CD1c-positive myeloid dendritic cell (primary cell): ENCODE measurements around the gene S1PR5.
"Not testable (repeated sequence)": the region's sequence is repeated elsewhere in the genome, so short reads cannot be mapped to it uniquely, and the experiment has no call there.

Source experiments
- DNase-seq: peaks from one replicate; pipeline ENCODE4 v3.0.0-alpha.2; 2016; ENCODE audit errors: extremely low spot score

S1PR5 gene

DNA sequence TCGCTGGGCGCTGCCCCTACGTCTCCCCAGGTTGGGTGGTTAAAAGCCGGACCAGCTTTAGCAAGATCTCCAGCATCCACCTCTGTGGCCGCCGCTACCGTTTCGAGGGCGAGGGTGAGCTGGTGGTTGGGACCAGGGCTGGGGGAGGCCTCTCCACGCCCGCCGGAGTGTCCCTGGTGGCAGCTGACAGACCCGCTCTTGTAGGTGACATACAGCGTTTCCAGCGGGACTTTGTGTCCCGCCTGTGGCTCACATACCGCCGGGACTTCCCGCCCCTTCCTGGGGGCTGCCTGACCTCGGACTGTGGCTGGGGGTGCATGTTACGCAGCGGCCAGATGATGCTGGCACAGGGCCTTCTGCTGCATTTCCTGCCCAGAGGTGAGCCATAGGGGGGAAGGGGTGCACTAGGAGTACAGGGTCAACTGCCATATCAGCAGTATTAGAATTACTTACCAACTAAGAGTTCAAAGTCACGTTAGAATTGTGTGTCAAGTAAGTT is 27.6 kb upstream of the S1PR5 start:
- no peak for DNase-seq

DNA sequence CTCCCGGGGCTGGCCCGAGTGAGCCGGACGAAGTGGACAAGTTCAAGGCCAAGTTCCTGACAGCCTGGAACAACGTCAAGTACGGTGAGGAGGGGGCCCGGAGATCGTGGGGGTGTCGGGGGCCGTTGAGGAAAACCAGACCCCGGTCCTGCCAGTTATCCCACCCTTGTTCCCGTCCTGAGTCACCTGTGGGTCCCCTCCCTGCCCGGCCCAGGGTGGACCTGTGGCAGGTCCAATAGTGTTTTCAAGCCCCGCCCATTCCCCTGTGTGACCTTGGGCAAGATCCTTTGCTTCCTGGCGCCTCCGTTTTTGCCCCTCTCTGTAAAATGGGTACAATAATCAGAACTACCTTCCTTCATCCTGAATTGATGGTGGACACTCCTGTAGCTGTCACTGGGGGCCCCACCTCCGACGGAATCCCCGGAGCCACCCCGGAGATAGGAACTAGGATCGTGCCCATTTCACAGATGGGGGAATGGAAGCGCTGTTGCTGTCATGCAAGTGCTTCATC is 27.1 kb upstream of the S1PR5 start:
- no peak for DNase-seq

DNA sequence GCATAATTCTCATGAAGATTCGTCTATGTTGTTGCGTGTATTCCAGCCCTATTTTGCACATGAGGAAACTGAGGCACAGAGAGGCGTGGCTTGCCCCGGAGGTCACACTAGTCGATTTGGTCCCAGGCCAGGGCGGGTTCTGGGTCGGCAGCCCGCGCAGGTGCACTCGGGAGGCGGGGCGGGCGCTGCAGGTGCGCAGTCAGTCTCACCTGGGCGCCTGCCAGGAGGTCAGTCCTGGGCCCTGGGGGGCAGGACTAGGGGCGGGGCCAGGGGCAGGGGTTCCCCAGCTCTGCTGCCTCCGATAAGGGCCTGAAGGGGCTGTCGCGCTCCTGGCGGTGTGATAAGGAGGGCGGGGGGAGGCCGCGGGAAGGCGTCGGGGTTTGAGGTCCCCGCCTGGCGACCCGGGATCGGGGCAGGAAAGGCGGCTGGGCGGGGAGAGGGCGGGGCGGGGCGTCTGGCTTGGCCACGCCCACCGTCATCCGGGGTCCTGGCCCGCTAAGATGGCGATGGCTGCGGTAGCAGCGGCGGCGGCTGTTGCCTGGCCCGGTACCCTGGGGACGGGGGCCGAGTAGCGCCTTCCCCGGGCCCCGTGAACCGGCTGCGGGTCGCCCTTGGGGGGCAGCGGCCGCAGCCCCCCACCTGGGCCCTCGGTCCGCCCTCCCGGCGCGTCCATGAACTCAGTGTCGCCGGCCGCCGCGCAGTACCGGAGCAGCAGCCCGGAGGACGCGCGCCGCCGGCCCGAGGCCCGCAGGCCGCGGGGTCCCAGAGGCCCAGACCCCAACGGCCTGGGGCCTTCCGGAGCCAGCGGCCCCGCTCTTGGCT is 26.4 kb upstream of the S1PR5 start, which contains the start of gene ATG4D:
TSS of gene ATG4D (plus strand) at position 485 of the 822 bp plus-strand sequence. CDS start at position 672, 187 bp downstream.
- DNase-seq = peak; percentile 84

DNA sequence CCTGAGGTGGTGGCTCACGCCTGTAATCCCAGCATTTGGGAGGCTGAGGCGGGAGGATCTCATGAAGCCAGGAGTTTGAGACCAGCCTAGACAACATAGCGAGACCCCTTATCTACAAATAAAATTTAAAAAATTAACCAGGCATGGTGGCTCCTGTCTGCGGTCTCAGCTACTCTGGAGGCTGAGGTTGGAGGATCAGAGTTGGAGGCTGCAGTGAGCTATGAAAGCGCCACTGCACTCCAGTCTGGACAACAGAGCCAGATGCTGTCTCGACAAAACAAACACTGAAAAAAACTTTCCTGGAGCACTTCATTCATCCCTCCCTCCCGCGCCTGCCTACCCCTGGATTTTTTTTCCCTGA is 25.8 kb upstream of the S1PR5 start:
- no peak for DNase-seq

DNA sequence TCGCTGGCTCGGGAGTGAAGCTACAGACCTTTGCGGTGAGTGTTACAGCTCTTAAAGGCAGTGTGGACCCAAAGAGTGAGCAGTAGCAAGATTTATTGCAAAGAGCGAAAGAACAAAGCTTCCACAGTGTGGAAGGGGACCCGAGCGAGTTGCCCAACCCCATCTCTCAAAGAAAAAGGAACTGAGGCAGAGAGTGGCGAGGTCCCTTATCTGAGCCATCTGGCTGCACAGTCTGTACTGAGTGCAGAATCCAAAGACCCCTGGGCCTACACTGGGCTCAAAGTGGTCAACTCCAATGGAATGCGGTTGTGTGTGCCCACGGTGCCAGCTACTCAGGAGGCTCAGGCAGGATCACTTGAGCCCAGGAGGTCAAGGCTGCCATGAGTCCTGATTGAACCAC is 21.8 kb upstream of the S1PR5 start:
- peak; percentile 46 for DNase-seq

DNA sequence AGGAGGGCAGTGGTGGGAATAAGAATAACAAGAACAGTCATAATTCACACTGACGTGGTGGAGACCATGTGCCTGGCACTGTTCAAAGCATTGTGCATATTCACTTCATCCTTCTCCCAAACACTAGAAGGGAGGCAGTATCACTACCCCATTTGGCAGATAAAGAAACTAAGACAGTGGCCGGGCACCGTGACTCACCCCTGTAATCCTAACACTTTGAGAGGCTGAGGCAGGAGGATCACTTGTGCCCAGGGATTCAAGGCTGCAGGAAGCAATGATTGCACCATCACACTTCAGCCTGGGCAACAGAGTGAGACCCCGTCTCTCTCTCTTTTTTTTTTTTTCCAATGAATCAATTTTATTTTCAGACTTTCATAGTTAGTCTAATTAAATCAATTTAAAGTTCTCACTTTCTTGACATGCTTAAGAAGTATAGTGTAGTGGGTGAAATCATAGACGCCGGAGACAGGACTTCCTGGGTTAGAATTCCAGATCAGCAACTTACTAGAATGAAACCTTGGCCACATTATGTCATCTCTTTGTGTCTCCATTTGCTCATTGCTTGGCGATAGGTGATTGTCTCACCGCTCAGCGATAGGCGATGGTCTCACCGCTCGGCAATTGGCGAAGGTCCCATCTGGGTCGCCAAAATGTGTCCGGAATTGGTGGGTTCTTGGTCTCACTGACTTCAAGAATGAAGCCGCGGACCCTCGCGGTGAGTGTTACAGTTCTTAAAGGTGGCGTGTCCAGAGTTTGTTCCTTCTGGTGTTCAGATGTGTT is 21.1 kb upstream of the S1PR5 start:
- peak; percentile 55 for DNase-seq

DNA sequence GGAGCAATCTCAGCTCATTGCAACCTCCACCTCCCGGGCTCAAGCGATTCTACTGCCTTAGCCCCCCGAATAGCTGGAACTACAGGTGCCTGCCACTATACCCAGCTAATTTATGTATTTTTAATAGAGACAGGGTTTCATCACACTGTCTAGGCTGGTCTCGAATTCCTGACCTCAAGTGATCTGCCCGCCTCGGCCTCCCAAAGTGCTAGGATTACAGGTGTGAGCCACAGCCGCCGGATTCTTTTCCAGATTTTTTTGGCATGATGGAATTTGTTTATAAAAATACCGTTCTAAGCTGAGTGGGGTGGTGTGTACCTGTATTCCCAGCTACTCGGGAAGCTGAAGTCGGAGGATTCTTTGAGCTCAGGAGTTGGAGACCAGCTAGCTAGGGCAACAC is 20.4 kb upstream of the S1PR5 start:
- DNase-seq = no peak

DNA sequence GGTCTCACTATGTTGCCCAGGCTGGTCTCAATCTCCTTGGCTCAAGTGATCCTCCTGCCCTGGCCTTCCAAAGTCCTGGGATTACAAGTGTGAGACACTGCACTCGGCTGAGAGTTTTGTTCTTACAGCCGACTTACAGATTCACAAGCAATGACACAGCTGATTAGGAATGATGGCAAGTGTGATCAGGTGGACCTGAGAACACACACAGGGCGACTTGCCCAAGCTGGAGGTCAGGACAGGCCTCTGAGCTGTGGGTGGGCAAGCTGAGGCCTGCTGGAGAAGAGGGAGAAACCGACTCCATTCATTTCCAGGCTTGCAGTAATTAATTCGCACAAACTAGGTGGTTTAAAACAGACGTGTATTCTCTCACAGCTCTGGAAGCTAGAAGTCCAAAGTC is 18.4 kb upstream of the S1PR5 start:
- no peak for DNase-seq

DNA sequence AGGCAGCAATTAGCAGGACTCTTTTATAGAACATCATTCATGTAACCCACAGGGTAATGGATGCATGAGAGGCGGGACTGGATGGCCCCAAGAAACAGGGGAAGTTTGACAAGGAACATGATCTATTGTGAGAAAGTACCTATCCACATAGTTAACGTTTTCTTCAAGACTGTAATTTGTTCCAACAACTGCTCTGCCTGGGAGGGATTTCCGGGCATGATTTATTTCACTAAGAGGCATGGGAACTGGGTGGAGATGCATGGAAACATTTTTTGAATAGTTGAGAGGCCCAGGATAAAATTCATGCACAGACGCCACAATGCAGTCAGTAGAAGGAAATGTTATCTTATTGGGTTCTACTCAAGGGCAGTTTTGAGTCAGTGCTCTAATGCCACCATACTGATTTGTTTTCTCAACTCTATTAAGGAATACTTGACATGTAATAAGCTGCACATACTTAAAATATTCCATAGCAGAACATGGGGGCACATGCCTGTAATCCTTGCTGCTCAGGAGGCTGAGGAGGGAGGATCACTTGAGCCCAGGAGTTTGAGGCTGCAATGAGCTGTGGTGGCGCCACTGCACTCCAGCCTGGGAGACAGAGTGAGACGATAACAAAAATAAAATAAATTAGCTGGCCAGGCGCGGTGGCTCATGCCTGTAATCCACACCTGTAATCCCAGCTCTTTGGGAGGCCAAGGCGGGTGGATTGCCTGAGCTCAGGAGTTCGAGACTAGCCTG is 16.6 kb upstream of the S1PR5 start:
- DNase-seq = no peak

DNA sequence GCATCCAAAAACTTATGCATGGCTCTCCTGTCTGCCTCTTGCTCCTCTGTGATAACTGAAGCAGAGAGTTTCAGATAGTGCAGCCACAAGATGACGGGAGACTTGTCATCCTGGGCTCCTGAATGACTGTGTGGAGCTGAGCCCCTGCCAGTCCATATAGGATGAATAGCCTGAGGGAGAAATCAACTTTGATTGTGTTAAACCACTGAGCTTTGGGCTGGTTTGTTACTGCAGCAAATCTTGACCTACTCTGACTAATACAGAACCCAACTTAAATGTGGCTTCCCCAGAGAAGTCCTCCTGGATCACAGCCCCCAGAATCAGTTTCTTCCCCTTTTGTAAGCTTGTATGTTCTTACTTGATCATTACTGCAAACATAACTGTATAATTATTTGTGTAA is 15.2 kb upstream of the S1PR5 start:
- no peak for DNase-seq

DNA sequence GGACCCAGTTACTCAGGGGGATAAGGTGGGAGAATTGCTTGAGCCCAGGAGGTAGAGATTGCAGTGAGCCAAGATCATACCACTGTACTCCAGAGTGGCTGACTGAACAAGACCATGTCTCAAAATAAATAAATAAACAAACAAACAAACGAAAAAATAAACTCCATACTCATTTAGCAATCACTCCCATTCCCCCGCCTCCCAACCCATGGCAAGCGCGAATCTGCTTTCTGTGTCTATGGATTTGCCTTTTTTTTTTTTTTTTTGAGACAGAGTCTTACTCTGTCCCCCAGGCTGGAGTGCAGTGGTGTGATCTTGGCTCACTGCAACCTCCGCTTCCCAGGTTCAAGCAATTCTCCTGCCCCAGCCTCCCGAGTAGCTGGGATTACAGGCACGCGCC is 9.6 kb upstream of the S1PR5 start:
- DNase-seq = not testable (repeated sequence)

DNA sequence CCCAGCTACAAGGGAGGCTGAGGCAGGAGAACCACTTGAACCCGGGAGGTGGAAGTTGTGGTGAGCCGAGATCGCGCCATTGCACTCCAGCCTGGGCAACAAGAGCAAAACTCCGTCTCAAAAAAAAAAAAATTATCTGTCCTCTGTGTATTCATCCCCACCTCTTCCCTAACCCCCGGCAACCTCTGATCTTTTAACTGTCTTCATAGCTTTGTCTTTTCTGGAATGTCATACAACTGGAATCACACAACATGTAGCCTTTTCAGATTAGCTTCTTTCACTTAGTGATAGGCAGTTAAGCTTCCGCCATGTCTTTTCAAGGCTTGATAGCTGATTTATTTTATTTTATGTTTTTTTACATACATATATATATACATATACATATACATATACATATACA is 8.4 kb upstream of the S1PR5 start:
- no peak for DNase-seq

DNA sequence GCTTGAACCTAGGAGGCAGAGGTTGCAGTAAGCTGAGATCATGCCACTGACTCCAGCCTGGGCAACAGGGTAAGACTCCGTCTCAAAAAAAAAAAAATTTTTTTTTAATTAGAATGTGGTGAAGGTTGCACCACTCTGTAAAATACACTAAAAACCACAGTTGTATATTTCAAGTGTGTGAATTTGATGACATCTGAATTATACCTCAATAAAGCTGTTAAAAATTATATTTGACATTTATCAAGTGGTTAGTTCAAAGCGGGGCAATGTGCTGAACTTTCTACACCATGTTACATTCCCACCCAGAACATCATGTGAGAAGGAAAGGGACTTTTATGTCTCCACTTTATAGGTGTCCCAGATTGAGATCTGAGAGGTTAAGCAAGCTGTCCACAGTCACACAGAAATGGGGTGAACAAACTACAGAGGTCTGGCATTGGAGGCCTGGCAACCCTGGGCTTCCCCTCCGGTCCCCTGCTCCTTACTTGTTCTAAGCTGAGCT is 5.9 kb upstream of the S1PR5 start:
- no peak for DNase-seq

DNA sequence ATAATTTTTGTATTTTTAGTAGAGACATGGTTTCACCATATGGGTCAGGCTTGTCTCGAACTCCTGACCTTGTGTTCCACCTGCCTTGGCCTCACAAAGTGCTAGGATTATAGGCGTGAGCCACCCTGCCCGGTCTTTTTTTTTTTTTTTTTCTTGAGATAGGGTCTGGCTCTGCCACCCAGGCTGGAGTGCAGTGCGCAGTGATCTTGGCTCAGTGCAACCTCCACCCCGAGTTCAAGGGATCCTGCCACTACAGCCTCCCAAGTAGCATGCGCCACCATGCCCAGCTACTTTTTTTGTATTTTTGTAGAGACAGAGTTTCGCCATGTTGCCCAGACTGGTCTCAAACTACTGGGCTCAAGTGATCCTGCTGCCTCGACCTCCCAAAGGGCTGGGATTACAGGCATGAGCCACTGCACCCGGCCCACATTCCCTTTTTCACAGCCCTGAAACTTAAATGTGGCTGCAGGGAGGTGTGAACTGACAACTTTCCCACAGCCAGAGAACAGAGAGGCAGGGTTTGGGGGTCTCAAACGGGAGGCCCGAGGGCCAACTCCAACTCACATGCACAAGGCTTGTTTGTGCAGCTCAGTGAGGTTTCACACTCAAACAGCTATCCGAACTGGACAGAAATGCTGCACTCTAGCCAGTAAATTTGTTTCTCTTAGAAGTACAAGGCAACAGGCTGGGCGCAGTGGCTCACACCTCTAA is 4.4 kb upstream of the S1PR5 start:
- DNase-seq = no peak

DNA sequence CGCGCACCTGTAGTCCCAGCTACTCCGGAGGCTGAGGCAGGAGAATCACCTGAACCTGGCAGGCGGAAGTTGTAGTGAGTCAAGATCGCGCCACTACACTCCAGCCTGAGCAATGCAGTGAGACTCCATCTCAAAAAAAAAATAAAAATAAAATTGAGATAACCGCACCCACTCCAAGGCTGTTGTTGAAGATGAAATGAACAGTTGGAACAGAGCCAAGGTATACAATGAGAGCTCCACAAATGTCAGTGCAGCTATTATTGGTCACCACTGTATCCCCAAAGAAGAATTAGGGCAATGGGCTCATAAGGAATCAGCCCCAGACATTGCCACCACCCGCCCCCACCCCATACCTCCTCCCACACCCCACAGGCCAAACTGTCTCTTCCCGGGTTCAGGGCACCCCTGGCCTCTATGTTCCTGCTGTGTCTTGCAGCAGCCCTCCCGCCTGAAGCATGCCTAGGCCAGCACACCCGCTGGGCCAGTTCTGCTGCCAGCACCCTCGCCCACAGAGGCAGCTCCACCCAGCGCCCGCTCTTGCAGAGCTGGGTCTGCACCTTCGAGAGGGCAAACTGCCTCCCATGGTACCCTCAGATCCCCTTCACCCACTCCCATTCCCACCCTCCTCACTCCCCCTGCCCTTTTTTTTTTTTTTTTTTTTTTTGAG is 3.5 kb upstream of the S1PR5 start:
- DNase-seq = no peak

DNA sequence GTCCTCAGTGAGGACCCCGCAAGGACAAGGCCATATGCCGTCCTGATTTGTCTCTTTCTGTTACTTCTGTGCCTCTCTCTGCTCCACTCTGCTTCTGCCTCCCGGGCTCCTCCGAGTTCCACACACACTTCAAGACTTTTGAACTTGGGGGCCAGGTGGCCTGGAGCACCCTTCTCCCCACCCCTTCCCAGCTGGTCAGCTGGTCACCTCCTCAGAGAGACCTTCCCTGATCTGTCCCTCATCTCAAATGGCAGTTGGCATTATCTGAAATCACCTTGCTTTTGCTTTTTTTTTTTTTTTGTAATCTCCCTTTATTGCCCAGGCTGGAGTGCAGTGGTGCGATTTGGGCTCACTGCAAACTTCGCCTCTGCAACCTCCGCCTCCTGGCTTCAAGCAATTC is 2.2 kb upstream of the S1PR5 start:
- DNase-seq = no peak

DNA sequence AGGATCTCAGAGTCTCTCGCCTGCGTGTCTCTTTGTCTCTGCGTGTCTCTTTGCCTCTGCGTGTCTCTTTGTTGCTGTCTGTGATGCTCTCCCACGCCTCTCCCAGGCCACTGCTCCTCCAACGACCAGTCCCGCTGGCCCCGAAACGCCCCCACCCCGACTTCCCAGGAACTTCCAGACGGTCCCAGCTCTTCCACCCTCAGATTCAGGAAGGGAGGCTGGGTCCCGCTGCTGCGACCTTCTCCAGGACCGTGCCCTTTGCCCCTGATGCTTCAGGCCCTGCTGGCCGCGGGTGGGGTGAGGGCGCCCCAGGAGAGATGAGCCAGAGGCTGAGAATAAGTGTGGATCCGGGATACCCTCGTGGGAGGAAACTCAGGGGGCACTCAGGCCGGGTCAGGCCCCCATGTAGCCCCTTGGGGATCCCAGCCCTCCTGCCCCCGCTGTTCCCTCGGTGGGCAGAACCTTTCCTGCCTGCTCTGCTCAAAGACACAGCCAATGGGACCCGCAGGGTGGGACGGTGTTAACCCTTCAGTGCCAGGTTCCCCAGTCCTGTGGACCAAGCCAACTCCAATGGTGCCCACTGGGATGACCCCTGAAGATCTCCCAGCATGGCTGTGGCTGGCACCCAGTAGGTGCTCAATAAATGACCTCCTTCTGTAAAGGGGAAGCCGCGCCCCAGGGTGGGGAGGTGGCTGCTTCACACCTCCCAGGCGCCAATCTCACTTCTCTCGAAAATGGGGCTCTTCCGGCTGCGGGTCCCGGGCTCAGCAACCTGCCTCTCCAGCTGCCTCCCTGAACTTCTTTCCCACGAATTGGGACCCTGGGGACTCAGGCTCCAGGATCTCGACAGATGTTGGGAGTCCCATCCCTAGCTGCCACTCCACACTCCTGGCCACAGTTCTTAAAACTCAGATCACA is 1.5 kb upstream of the S1PR5 start:
- DNase-seq = peak; percentile 54

DNA sequence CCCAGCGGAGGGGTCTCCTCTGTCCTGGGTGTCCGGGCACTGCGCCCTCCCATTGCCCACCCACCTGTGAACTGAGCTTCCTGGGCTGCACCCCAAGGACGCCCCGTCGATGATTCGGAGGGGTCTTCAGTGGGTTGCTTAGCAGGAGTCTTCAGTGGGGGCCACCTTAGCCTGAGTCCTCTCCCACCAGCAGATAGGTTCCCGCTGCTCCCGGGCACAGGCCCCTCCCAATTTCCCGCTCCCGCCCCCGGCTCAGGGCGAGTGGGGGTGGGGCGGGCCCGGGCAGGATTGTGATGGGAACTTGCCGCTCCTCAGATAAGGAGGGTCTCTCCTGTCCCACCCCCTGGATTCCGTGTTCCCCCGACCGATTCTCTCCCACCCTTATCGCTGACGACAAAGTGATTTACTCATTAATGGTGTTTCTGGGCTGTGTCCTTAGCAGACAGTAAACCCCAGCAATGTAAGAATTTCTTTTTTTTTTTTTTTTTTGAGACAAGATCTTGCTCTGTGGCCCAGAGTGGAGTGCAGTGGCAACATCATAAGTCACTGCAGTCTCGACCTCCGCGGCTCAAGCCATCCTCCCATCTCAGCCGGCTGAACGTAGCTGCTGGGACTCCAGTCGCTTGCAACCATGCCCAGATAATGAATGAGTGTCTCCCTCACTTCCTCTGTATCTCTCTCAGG is 655 bp upstream of the S1PR5 start:
- DNase-seq = no peak

DNA sequence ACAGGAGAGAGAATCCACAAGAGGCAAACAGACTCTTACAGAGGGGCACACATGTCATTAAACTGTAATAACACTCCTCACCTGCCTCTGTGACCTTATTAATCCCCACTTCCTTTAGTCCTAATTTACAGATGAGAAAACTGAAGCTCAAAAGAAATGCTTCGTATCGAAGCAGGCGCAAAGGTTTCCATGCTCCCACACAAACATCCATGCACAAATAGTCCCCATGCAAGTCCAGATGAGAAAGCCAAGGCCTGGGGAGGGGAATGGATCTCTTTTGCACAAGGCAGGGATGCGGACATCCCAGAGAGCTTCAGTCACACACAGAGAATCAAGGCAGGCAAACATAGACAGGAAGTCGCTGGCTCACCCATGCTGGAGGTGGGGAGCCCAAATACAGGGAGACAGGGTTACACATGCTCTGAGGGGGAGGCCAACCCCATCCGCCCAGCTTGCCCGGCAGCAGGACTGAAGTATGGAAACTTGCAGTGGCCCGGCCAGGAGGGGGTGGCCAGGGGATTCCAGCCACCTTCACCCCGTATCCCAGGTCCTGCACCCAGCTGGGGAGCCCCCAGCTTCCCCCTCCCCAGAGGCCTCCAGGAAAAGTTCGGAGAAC is 468 bp downstream of the S1PR5 start:
- DNase-seq = no peak
